ENCODE measurements around the gene CLIC3.
"Not testable (repeated sequence)": the region's sequence is repeated elsewhere in the genome, so short reads cannot be mapped to it uniquely, and the experiment has no call there.

Gene CLIC3, protein sequence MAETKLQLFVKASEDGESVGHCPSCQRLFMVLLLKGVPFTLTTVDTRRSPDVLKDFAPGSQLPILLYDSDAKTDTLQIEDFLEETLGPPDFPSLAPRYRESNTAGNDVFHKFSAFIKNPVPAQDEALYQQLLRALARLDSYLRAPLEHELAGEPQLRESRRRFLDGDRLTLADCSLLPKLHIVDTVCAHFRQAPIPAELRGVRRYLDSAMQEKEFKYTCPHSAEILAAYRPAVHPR

DNA sequence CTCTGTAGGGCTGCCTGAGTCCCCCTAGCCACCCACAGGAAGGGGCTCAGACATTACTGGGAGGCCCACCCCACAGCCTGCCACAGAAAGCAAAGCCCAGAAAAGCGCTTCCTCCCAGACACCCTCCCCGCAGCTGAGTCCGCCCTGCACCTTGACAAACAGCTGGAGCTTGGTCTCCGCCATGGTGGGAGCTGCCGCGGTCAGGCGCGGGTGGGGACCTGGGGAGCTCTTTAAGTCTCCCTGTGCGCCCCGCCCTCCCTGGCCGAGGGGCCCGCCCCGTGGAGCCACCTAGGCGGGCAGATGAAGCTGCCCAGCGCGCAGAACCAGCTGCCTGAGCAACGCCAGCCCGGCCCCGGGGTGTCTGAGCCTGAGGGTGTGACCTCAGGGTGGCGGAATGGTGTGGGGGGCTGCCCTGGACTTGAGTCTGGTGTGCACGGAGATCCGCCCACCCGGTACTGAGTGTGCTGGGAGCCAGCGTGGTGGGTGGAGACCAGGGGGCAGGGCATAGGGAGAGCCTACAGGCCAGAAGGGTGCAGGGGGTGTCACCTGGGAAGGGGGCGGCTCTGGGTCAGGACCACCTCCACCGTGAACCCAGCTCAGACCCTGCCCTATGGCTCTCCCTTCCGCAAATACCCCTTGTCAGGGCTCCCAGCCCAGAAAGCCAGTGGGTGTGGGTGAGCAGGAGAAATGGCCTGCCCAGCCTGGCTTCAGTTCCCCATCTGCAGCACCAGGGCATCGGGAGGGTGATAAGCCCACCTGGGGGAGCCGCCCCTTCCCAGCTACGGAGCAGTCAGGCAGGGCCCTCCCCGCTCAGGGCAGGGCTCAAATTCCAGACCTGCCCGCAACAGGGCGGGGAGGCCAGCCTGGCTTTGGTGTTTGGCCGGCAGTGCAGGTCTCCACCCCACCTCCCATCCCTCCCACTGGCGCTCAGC, at the start of gene CLIC3:
CLIC3 (minus strand) TSS at position 208 of the 932 bp plus-strand sequence; CDS start at position 183, 25 bp downstream.
- peak; percentile 36 for DNase-seq

DNA sequence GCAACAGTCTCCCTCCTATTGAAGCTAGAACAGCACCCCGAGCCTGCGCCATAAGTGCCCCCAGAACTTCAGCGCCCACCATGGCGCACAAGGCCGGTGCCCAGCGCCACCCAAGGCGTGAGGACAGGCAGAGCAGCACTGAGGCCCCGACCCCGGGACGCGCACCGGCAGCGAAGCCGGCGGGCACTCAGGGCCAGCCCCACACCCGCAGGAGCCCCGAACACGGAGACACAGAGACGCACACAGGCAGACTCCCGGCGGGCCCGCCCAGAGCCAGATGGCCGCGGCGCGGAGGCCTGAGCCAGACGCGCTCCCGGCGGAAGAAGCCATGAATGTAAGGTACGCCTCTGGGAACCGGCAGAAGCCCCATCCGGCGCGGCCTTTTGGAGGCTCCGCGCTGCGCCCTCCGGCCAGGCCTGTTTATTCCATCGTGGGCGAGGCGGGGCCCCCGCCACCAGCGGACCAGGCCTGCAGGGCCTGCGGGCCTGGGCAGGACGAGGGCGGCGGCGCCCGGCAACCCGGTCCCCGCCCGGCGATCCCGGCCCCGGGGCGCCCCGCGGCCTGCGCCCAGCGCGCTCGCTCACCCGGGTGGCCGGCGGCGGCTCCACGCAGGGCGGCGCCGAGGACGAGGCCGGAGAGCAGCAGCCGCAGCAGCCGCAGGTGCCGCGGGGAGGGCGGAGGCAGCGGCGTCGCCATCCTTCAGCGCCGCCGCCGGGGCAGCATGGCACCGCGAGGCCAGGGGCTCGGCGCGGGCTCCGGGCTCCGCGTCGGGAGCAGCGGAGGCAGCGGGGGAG, 49.1 kb upstream of the CLIC3 start:
- no peak for DNase-seq

DNA sequence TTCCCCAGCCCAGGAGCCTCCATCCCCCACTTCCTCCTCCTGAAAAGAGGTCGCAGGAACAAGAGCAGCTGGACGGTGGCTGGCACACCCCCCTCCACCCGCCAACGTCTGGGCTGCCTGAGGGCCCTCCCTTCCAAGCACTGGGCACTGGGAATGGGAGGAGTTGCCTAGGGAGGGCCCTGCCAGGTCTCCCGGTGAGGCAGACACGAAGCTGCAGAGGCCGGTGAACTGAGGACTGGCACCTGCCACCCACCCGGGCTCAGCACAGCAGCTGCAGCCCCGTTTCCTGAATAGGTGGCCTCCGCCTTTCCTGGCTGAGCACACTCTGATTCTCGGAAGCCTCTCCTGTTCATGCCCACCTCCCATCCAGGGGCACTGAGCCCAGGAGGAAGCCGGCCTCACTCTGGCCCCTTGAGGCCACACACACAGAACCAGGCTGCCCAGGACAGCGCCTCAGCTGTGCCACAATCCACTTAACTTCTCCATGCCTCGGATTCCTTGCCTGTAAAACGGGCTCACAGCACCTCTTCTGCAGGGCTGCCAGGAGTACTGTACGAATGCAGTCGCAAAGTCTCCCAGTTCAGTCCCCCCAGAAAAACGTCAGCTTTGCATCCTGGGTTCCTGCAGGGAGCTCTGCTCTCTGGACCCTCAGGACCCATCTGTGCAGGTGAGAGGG, 48.3 kb upstream of the CLIC3 start:
- DNase-seq, result peak; percentile 13

GRCh38 chr9:137044037-137044436, 47.7 kb upstream of the CLIC3 start:
- DNase-seq, result peak; percentile 35

- DNase-seq, result no peak
These were observed 46.7 kb upstream of the CLIC3 start for GRCh38 chr9:137042751-137043727.

DNA sequence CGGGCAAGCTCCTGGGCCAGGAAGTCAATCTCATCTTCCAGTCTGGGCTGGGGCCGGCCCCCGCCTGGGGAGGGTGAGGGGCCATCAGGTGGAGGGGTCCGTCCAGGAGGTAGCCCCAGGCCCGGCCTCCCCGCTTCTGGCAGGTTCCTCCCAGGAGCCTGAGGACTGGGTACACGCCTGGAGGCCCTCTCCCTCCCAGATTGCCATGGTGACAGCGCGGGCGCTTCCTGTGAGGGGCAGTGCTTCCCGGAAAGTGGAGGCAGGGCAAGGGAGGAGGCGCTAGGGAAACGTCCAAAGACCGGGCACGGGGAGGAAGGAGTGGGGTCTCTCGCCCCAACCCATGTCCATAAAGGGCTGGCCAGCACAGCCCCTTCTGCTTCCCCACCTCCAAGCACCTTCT, 44.8 kb upstream of the CLIC3 start:
- no peak for DNase-seq

DNA sequence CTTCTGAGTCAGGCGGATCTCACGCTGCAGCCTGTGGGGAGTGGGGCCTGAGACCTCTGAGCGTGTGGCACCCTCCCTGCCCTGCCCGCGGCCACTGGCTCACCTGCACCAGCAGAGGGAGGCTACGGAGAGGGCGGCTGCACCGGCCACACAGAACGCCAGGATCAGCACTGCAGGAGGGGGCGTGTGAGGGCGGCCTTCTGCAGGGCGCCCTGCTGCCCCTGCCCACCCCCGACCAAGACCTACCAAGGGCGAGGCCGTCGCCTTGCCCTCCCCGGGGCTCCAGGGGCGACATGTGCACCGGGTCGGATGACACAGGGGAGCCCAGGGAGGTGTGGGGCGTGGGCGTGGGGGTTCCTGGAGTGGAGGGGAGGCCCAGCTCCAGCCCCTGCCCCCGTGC, 44.2 kb upstream of the CLIC3 start:
- DNase-seq, result no peak

DNA sequence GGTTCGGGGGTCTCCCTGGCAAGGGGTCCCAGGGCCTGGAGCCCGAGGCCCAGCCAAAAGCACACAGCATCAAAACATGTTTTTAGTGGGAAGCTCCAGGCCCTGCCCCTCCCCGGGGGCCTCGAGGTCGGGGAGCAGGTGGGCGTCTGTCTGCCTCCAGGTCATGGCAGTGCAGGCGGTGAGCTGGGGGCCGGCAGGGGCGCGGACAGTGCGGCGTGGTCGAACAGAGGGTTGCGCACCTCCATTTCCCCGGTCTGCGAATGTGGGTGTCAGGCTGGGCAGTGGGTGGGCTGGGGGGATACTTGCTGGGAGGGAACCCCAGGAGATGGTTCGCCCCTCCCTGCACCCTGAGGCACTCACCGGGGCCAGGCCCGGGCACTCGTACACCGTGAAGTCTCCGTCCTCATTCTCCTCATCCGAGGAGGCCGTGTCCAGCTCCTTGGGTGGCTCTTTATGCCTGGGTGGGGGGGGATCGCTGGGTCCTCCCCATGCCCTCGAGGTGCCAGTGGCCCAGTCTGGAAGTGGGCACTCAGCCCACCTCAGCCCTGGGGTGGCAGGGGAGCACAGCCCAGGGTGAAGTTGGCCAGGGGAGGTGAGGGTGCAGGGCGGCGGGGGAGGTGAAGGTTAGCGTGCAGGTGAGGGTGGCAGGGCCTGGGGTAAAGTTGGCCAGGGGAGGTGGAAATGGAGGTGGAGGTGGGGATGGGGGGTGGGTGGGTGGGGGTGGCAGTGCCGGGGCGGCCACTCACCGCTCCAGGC, 43.4 kb upstream of the CLIC3 start:
- no peak for DNase-seq

DNA sequence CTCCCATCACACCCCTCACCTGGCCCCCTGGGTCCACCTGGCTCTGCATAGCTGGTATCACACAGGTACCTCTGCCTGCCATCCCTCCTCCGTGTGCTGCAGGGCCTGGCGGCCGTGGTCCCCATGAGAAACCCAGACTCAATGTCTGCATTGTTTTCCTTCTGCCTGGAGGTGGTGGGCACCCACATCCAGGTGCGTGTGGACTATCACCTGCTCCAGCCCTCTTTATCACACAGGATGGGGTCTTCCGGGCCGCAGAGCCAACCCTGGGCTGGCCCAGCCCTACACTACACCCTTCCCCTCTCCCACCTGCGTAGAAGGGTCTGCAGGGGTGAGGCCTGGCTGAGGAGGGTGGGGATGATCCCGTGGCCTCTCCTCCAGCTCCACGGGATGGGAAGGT, 42.5 kb upstream of the CLIC3 start:
- DNase-seq, result no peak

- DNase-seq, result no peak
These were observed 41.1 kb upstream of the CLIC3 start for GRCh38 chr9:137037483-137037882.

- DNase-seq, result no peak
These were observed 40.7 kb upstream of the CLIC3 start for GRCh38 chr9:137037035-137037434.

- no peak for DNase-seq
These were observed 39.6 kb upstream of the CLIC3 start for GRCh38 chr9:137035937-137036336.

GRCh38 chr9:137035507-137035834, 39.1 kb upstream of the CLIC3 start:
- no peak for DNase-seq

- DNase-seq, result peak; percentile 87
These were observed 38.5 kb upstream of the CLIC3 start for GRCh38 chr9:137034709-137035506.

- DNase-seq, result no peak
These were observed 37.8 kb upstream of the CLIC3 start for GRCh38 chr9:137034039-137034708.

DNA sequence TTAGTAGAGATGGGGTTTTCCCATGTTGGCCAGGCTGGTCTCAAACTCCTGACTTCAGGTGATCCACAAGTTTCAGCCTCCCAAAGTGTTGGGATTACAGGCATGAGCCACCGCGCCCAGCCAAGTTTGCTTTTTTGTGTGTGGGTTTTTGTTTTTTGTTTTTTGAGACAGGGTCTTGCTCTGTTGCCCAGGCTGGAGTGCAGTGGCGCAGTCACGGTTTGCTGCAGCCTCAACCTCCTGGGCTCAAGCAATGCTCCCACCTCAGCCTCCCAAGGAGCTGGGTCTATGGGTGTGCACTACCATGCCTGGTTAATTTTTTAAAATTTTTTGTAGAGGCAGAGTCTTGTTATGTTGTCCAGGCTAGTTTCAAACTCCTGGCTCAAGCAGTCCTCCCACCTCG, 37.1 kb upstream of the CLIC3 start:
- DNase-seq, result not testable (repeated sequence)

DNA sequence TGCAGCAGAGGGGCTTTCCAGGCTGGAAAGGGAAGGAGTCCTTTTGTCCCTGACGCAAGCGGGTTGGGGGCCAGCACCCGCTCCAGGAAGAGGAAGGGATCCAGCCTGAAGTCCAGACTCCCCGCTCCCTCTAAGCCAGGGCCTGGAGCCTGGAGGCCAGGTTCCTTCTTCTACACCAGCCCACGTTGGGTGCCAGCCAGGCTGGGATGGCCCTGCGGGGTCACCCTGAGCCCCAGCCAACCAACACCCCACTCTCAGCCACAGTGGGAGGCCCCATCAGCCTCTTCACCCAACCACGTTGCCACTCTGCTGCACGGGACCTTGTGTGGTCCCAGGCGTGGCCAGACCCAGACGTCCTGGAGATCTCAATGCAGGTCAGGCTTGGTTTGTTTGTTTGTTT, 36.5 kb upstream of the CLIC3 start:
- DNase-seq, result no peak

GRCh38 chr9:137031904-137032640, 35.7 kb upstream of the CLIC3 start, which contains the start of gene FUT7:
Gene FUT7 (minus strand): TSS chr9:137032088. CDS start chr9:137031991, 97 bp downstream.
- no peak for DNase-seq

Data from DMS79 treated with DMSO at 0.1 percent for 48 hours (cell line).